ENCODE results near the gene GSK3B.

DNA sequence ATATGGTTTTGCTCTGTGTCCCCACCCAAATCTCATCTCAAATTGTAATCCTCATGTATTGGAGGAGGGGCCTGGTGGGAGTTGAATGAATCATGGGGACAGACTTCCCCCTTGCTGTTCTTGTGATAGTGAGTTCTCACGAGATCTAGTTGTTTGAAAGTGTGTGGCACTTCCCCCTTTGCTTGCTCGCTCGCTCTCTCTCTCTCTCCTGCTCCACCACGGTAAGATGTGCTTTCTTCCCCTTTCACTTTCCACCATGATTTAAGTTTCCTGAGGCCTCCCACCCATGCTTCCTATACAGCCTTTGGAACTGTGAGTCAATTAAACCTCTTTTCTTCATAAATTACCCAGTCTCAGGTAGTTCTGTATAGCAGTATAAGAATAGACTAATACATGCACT is 60.7 kb downstream of the GSK3B start:
- TF ChIP-seq POLR2A (IDR thresholded peaks at IDR 0.05; ENCODE audit: low read depth, low read length) (no peak), POLR2AphosphoS5 (IDR thresholded peaks at IDR 0.05; ENCODE audit: low read depth, low read length) (no peak)
